B cell (primary cell): Measurements from ENCODE around the gene LRP1-AS. TPM values are rescaled to one million over a fixed set of nuclear protein-coding genes. Genes with fewer than 3 reads are reported as not detected.

Experiments
- ATAC-seq: fragments of 200-7000 bp; cut with Tn5 transposase; one replicate; pipeline ENCODE4 v1.10.0; 2021; ENCODE audit warnings: low read depth, mild to moderate bottlenecking, moderate number of reproducible peaks, moderate library complexity
- CTCF ChIA-PET: fragments of 350-600 bp; sonication (Branson Sonifier 250); formaldehyde crosslinking; loops from one replicate; lab custom pipeline; 2021; ENCODE audit warnings: antibody characterized with exemption, inconsistent platforms; lab: Charles Lee
- POLR2A ChIA-PET: fragments of 350-600 bp; sonication (Branson Sonifier 250); formaldehyde crosslinking; loops from one replicate; lab custom pipeline; 2021; ENCODE audit warnings: antibody characterized with exemption; lab: Charles Lee
- DNase-seq: peaks from one replicate; pipeline ENCODE4 v3.0.0; 2013
- H2AFZ ChIP-seq: 2 replicates; pipeline ENCODE4 v1.6.1; 2012; ENCODE audit warnings: mild to moderate bottlenecking, low read depth, low read length; ENCODE audit not compliant: insufficient read depth, poor library complexity, severe bottlenecking
- H3K27ac ChIP-seq, 2 donors: 1 replicate in 1 of 2; 2 replicates in 1 of 2; pipeline ENCODE4 v1.5.1; 2012 to 2013; ENCODE audit warnings: low read length in 2 of 2, mild to moderate bottlenecking in 2 of 2, moderate library complexity in 1 of 2
- H3K27me3 ChIP-seq, 4 experiments: fragments of 200-600 bp in 1 of 4; sonication (generic) in 1 of 4; replicated peaks in 1 of 4; 1 replicate in 2 of 4; 2 replicates in 2 of 4; pipeline versions ENCODE4 v1.6.1 to v1.7.0; 2013 to 2016; ENCODE audit warnings: low read length in 3 of 4, mild to moderate bottlenecking in 2 of 4, mixed read lengths in 1 of 4, moderate library complexity in 1 of 4; ENCODE audit not compliant: insufficient read depth in 4 of 4, control insufficient read depth in 3 of 4; ENCODE audit errors: control extremely low read depth in 1 of 4
- H3K36me3 ChIP-seq, 2 experiments: replicated peaks in 1 of 2; 1 replicate in 1 of 2; 2 replicates in 1 of 2; pipeline versions ENCODE4 v1.6.1 to v1.7.1; 2013; ENCODE audit warnings: low read length in 1 of 2; ENCODE audit not compliant: insufficient read depth in 2 of 2, control insufficient read depth in 1 of 2; ENCODE audit errors: control extremely low read depth in 1 of 2, extremely low read depth in 1 of 2
- H3K4me1 ChIP-seq, 2 donors: fragments of 200-600 bp in 1 of 2; sonication (generic) in 1 of 2; 1 replicate in 1 of 2; 2 replicates in 1 of 2; pipeline versions ENCODE4 v1.5.1 to v1.6.1; 2013 to 2017; ENCODE audit warnings: low read length in 2 of 2; ENCODE audit not compliant: control insufficient read depth in 2 of 2, insufficient read depth in 2 of 2
- H3K4me2 ChIP-seq: replicated peaks from 2 replicates; pipeline ENCODE3; 2012; ENCODE audit warnings: mild to moderate bottlenecking, low read depth, low read length; ENCODE audit not compliant: poor library complexity, severe bottlenecking
- H3K4me3 ChIP-seq, 5 experiments: fragments of 200-600 bp in 1 of 5; sonication (generic) in 1 of 5; 1 replicate in 3 of 5; 2 replicates in 2 of 5; pipeline versions ENCODE4 v1.5.1 to v1.7.0; 2011 to 2016; ENCODE audit warnings: low read length in 4 of 5, mild to moderate bottlenecking in 4 of 5, low read depth in 2 of 5, control low read depth in 1 of 5, moderate library complexity in 1 of 5; ENCODE audit not compliant: insufficient read depth in 1 of 5; ENCODE audit errors: control extremely low read depth in 1 of 5, extremely low read depth in 1 of 5
- H3K79me2 ChIP-seq: fragments of 200-600 bp; sonication (generic); one replicate; pipeline ENCODE4 v1.6.0; 2016; ENCODE audit warnings: low read length; ENCODE audit not compliant: control insufficient read depth, insufficient read depth
- H3K9ac ChIP-seq: fragments of 200-600 bp; sonication (generic); 2 replicates; pipeline ENCODE4 v1.6.1; 2017; ENCODE audit warnings: mild to moderate bottlenecking, low read length, moderate library complexity
- H3K9me3 ChIP-seq, 3 donors: one replicate each; pipeline versions ENCODE4 v1.6.1 to v1.7.1; 2013; ENCODE audit warnings: low read length in 2 of 3; ENCODE audit not compliant: control insufficient read depth in 2 of 3, insufficient read depth in 1 of 3; ENCODE audit errors: control extremely low read depth in 1 of 3
- H4K20me1 ChIP-seq: 2 replicates; pipeline ENCODE4 v1.6.0; 2012; ENCODE audit warnings: mild to moderate bottlenecking, low read length; ENCODE audit not compliant: insufficient read depth, control insufficient read depth, poor library complexity, severe bottlenecking
- H3K27ac Mint-ChIP-seq: one replicate; pipeline ENCODE4 v1.8.0; 2021; ENCODE audit warnings: mixed read lengths
- H3K27me3 Mint-ChIP-seq: one replicate; pipeline ENCODE4 v1.8.0; 2021; ENCODE audit warnings: mixed read lengths
- H3K4me1 Mint-ChIP-seq: one replicate; pipeline ENCODE4 v1.8.0; 2021; ENCODE audit warnings: mixed read lengths
- H3K4me3 Mint-ChIP-seq: one replicate; pipeline ENCODE4 v1.8.0; 2021; ENCODE audit warnings: mixed read lengths
- H3K9me3 Mint-ChIP-seq: one replicate; pipeline ENCODE4 v1.8.0; 2022; ENCODE audit warnings: mixed read lengths; ENCODE audit not compliant: insufficient read depth
- EZH2 ChIP-seq: IDR thresholded peaks from 2 replicates; pipeline ENCODE4 v1.6.1; 2012; ENCODE audit warnings: borderline replicate concordance, low read depth, mild to moderate bottlenecking, moderate library complexity, low read length; ENCODE audit not compliant: insufficient read depth, poor library complexity, severe bottlenecking
- WGBS: methylation state at CpG from one replicate; pipeline ENCODE4 v1.1.5; 2013; ENCODE audit warnings: missing lambda C conversion rate; ENCODE audit not compliant: insufficient coverage; 5-methylcytosine and 5-hydroxymethylcytosine counted together
- intact Hi-C: fragments of 100-400 bp; cut with micrococcal nuclease; formaldehyde crosslinking; loops from one replicate; pipeline ENCODE4 v1.10.0; 2022
- polyA plus RNA-seq: library from polyadenylated mRNA; depleted of rRNA; stranded (reverse); fragments of >200 nt; gene quantifications from 2 replicates; pipeline ENCODE4 v1.2.3, GENCODE V29; 2012
- total RNA-seq, 2 donors: library from RNA; stranded (reverse); fragments of 120-200 nt in 1 of 2; gene quantifications; 1 replicate in 1 of 2; 2 replicates in 1 of 2; pipeline versions ENCODE4 v1.2.3 to v1.2.4, GENCODE V29; 2013 to 2022
- TF ChIP-seq, protein P1 (sequence below): fragments of 200-600 bp; IDR thresholded peaks from one replicate; pipeline ENCODE4 v1.8.0; 2022; ENCODE audit warnings: antibody characterized with exemption, mild to moderate bottlenecking

The LRP1-AS gene
- total and polyA plus RNA-seq, 2 donors (not counting 1 experiment from before 2014, with no cell fraction given), result not detected

DNA sequence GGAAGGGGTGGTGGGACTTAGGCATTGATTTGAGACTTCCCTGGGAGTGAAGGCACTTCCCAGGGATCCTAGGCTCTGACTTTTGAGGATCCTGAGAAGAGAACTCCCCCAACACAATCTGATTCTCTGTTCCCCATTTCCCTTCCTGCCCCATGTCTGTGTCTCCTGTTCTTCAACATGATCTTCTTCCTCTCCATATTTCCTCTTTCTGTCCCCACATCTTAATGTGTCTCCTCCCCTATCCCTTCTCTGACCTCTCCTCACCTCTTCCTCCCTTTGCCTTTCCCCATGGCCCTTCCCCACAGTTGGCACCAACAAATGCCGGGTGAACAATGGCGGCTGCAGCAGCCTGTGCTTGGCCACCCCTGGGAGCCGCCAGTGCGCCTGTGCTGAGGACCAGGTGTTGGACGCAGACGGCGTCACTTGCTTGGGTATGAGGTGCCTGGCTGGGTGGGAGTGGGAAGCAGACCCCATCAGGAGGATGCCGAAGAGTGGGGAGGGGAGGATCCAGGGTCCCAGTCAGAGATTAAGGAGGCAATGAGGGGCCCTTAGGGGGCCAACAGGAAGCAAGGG, 15.2 kb upstream of the LRP1-AS start:
- Mint-ChIP-seq H3K4me1 (peaks cover 5% of the 10 kb centered on the region), H3K27me3 (peaks cover 9% of the 10 kb centered on the region), H3K9me3 (no peaks in the 10 kb centered on the region), H3K4me3 (no peak overlapping the region), H3K27ac (no peak overlapping the region)
- Histone ChIP-seq H3K4me2 (no peak overlapping the region), H3K4me3 (no peak overlapping the region), H3K4me1 (peaks cover 4 to 7% of the 10 kb centered on the region in 2 donors), H3K79me2 (no peaks in the 10 kb centered on the region), H4K20me1 (no peaks in the 10 kb centered on the region), H3K27ac (no peak overlapping the region), H3K36me3 (no peaks in the 10 kb centered on the region), H3K9ac (no peak overlapping the region), H3K9me3 (peaks cover 0 to 1% (median 0%) of the 10 kb centered on the region in 3 donors), H2AFZ (no peak overlapping the region), H3K27me3 (no peaks in the 10 kb centered on the region)
- ChIA-PET CTCF (interaction anchor here (0.9 kb wide), 1 partner anchor 12 kb away, joined by 3 read pairs; no protein-coding TSS in a partner anchor), POLR2A (no interaction called here)
- DNase-seq (no peak), ATAC-seq (no peak)
- intact Hi-C loops, result no loop called here
- 96% methylated on average over 8 of the region's 8 CpGs for WGBS
- no peak for TF ChIP-seq EZH2
- TF ChIP-seq, protein P1, sequence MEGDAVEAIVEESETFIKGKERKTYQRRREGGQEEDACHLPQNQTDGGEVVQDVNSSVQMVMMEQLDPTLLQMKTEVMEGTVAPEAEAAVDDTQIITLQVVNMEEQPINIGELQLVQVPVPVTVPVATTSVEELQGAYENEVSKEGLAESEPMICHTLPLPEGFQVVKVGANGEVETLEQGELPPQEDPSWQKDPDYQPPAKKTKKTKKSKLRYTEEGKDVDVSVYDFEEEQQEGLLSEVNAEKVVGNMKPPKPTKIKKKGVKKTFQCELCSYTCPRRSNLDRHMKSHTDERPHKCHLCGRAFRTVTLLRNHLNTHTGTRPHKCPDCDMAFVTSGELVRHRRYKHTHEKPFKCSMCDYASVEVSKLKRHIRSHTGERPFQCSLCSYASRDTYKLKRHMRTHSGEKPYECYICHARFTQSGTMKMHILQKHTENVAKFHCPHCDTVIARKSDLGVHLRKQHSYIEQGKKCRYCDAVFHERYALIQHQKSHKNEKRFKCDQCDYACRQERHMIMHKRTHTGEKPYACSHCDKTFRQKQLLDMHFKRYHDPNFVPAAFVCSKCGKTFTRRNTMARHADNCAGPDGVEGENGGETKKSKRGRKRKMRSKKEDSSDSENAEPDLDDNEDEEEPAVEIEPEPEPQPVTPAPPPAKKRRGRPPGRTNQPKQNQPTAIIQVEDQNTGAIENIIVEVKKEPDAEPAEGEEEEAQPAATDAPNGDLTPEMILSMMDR, result no peak

DNA sequence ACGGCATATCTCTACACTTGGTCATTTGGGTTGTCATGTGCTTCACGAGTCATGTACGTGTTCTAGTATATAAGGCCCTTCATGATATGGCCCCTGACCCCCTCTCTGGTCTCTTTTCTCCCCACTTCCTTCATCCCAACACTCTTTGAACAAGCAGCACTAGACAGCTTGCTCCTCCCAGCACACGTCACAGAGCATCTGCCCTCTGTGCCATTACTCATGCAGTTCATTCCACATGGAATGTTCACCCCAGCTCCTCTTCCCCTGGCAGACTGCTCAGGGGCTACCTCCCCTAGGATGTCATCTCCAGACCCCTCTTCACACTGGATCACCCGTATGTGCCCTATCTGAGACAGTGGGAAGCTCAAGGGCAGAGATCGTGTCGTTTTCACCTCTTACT, 14.1 kb upstream of the LRP1-AS start:
- H3K4me1 Mint-ChIP-seq, result peaks cover 7% of the 10 kb centered on the region
- no peak overlapping the region for H3K4me2 ChIP-seq
- no peaks in the 10 kb centered on the region for H3K9me3 Mint-ChIP-seq
- ATAC-seq (no peak), DNase-seq (no peak)
- no peak overlapping the region for H2AFZ ChIP-seq
- no peak for TF ChIP-seq EZH2
- TF ChIP-seq, protein P1, result no peak
- no peak overlapping the region for H3K4me3 ChIP-seq
- peaks cover 0 to 3% (median 0%) of the 10 kb centered on the region in 3 donors for H3K9me3 ChIP-seq
- H3K27ac Mint-ChIP-seq, result no peak overlapping the region
- no peaks in the 10 kb centered on the region for H3K27me3 ChIP-seq
- H3K9ac ChIP-seq, result no peak overlapping the region
- H3K27me3 Mint-ChIP-seq, result peaks cover 16% of the 10 kb centered on the region
- H3K36me3 ChIP-seq, result no peaks in the 10 kb centered on the region
- 96% methylated on average over 4 of the region's 7 CpGs for WGBS
- ChIA-PET POLR2A (interaction anchor here (0.6 kb wide), 1 partner anchor 9 kb away, joined by 4 read pairs; no protein-coding TSS in a partner anchor), CTCF (no interaction called here)
- no peak overlapping the region for H3K27ac ChIP-seq
- H4K20me1 ChIP-seq, result no peaks in the 10 kb centered on the region
- no peaks in the 10 kb centered on the region for H3K79me2 ChIP-seq
- intact Hi-C loops, result no loop called here
- no peak overlapping the region for H3K4me3 Mint-ChIP-seq
- H3K4me1 ChIP-seq, result peaks cover 4 to 7% of the 10 kb centered on the region in 2 donors
